ENCODE measurements around the gene KRT16.

DNA sequence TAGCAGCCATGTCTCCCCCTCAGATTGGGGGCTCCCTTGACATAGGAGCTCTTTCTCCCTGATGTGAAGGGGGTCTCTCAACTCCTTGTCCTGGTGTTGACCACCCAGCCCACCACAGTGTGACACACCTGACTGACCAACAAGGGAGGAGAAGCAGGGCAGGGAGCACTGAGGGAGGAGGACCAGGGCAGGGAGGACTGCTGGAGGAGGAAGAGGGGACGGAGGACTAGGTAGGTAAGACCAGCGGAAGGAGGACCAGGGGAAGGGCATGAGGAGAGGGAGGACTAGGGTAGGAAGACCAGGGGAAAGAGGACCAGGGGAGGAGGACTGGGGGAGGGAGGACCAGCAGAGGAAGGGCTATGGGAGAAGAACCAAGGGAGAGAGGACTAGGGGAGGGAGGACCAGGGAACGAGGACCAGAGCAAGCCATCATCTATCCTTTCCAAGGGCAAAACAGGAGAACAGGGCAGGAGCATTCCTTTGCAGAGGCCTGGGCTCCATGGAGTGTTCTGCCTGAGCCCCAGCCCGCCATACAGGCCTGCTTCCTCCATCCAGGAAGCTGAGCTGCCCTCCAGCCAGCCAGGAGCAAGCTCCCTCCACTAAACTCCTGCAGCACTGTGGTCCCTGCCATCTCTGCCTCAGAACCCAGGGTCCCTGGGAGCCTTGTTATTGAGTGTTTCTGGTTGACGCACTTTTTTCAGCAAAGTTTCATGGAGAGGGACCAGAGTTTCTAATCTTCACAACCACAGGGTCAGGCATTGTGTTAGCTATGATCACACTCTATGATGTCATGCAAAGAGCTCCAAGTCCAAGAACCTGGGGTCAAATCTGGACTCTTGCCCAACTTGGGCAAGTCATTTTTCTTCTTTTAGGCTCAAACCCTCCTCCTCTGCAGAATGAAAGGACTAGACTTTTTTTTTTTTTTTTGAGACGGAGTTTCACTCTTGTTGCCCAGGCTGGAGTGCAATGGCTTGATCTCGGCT is 27.2 kb upstream of the KRT16 start:
- TF ChIP-seq, protein P1, sequence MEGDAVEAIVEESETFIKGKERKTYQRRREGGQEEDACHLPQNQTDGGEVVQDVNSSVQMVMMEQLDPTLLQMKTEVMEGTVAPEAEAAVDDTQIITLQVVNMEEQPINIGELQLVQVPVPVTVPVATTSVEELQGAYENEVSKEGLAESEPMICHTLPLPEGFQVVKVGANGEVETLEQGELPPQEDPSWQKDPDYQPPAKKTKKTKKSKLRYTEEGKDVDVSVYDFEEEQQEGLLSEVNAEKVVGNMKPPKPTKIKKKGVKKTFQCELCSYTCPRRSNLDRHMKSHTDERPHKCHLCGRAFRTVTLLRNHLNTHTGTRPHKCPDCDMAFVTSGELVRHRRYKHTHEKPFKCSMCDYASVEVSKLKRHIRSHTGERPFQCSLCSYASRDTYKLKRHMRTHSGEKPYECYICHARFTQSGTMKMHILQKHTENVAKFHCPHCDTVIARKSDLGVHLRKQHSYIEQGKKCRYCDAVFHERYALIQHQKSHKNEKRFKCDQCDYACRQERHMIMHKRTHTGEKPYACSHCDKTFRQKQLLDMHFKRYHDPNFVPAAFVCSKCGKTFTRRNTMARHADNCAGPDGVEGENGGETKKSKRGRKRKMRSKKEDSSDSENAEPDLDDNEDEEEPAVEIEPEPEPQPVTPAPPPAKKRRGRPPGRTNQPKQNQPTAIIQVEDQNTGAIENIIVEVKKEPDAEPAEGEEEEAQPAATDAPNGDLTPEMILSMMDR (IDR thresholded peaks at IDR 0.05): no peak
- TF ChIP-seq POLR2A (IDR thresholded peaks at IDR 0.05) (no peak), POLR2AphosphoS5 (IDR thresholded peaks at IDR 0.05) (no peak)

All from prostate gland (tissue), 2 donors.